A549 (cell line): ENCODE measurements around the gene SLC12A8. TPM values are rescaled to one million over a fixed set of nuclear protein-coding genes. Genes with fewer than 3 reads are reported as not detected.

Experiments
- ATAC-seq, 2 experiments: fragments of 200-7000 bp in 1 of 2; fragments of >200 bp in 1 of 2; cut with Nextera tagmentation in 1 of 2; cut with Tn5 transposase in 1 of 2; 3 replicates each; pipeline versions ENCODE4 v1.8.0 to v1.9.1; 2018 to 2020; ENCODE audit warnings: mild to moderate bottlenecking in 1 of 2, moderate library complexity in 1 of 2
- CTCF ChIA-PET: fragments of 300-600 bp; sonication (Branson Sonifier 250); formaldehyde crosslinking; extraction: SDS; loops from one replicate; lab custom pipeline; 2021; ENCODE audit warnings: antibody characterized with exemption, inconsistent platforms; lab: Yijun Ruan, JAX
- POLR2A ChIA-PET: fragments of 350-600 bp; formaldehyde crosslinking; extraction: SDS; loops from one replicate; lab custom pipeline; 2021; ENCODE audit warnings: antibody characterized with exemption, inconsistent platforms; lab: Yijun Ruan, JAX
- DNase-seq, 2 experiments: peaks; one replicate each; pipeline versions ENCODE4 v3.0.0 to v3.0.0-alpha.2; 2011 to 2016; ENCODE audit warnings: low read depth in 1 of 2, low spot score in 1 of 2
- FAIRE-seq: peaks from 2 replicates; lab custom pipeline; 2011; peaks lifted over from hg19 to GRCh38; lab: Jason Lieb, UNC
- H3K27ac ChIP-seq, 2 experiments: fragments of >200 bp; sonication (Bioruptor Twin); formaldehyde crosslinking; 3 replicates each; pipeline ENCODE4 v1.5.1; 2016 to 2017
- H3K4me1 ChIP-seq: fragments of >200 bp; sonication (Bioruptor Twin); formaldehyde crosslinking; 3 replicates; pipeline ENCODE4 v1.6.1; 2016
- H3K4me2 ChIP-seq: fragments of >200 bp; sonication (Bioruptor Twin); formaldehyde crosslinking; 3 replicates; pipeline ENCODE4 v1.6.1; 2016
- H3K4me3 ChIP-seq: fragments of >200 bp; sonication (Bioruptor Twin); formaldehyde crosslinking; 3 replicates; pipeline ENCODE4 v1.5.1; 2016
- H3K9me3 ChIP-seq: fragments of >200 bp; sonication (Bioruptor Twin); formaldehyde crosslinking; 3 replicates; pipeline ENCODE4 v1.6.1; 2016
- BHLHE40 ChIP-seq: IDR thresholded peaks from 2 replicates; pipeline ENCODE4 v1.6.1; 2012; ENCODE audit warnings: low read depth, low read length, inconsistent platforms
- CEBPB ChIP-seq, 2 experiments: fragments of >200 bp in 1 of 2; sonication (Bioruptor Twin) in 1 of 2; formaldehyde crosslinking in 1 of 2; IDR thresholded peaks; 2 replicates each; pipeline ENCODE4 v1.6.1; 2012 to 2016
- CHD4 ChIP-seq: fragments of 200-600 bp; sonication (generic); IDR thresholded peaks from 2 replicates; pipeline ENCODE4 v1.6.1; 2016; ENCODE audit warnings: antibody characterized with exemption, mild to moderate bottlenecking, borderline replicate concordance
- EHF ChIP-seq: fragments of 250-450 bp; sonication (Bioruptor Pico); IDR thresholded peaks from 2 replicates; pipeline ENCODE4 v1.5.0; 2020; ENCODE audit warnings: mild to moderate bottlenecking
- EHMT2 ChIP-seq: fragments of 200-600 bp; sonication (generic); IDR thresholded peaks from 2 replicates; pipeline ENCODE4 v1.6.1; 2016; ENCODE audit warnings: antibody characterized with exemption, low read depth, mild to moderate bottlenecking, moderate library complexity
- EP300 ChIP-seq, 2 experiments: fragments of >200 bp; sonication (Bioruptor Twin); formaldehyde crosslinking; IDR thresholded peaks; 2 replicates in 1 of 2; 3 replicates in 1 of 2; pipeline ENCODE4 v1.6.1; 2016 to 2017
- FOXS1 ChIP-seq: fragments of 250-450 bp; sonication (Bioruptor Pico); IDR thresholded peaks from 2 replicates; pipeline ENCODE4 v1.5.0; 2020; ENCODE audit warnings: mild to moderate bottlenecking, moderate library complexity
- HEYL ChIP-seq: fragments of 250-450 bp; sonication (Bioruptor Pico); IDR thresholded peaks from 2 replicates; pipeline ENCODE4 v1.8.0; 2021; ENCODE audit warnings: mild to moderate bottlenecking, moderate library complexity
- HOXB13 ChIP-seq: fragments of 250-450 bp; sonication (Bioruptor Pico); IDR thresholded peaks from 2 replicates; pipeline ENCODE4 v1.5.0; 2020; ENCODE audit warnings: low read depth, mild to moderate bottlenecking, moderate library complexity
- KDM1A ChIP-seq: fragments of 200-600 bp; sonication (generic); IDR thresholded peaks from 2 replicates; pipeline ENCODE4 v1.6.1; 2016; ENCODE audit warnings: low read depth, mild to moderate bottlenecking
- MAFK ChIP-seq: fragments of 450-650 bp; IDR thresholded peaks from 2 replicates; pipeline ENCODE4 v1.6.1; 2014; ENCODE audit not compliant: partially characterized antibody
- MAZ ChIP-seq: fragments of 150-350 bp; IDR thresholded peaks from 2 replicates; pipeline ENCODE4 v1.6.1; 2014; ENCODE audit warnings: antibody characterized with exemption, low read depth, low read length, borderline replicate concordance
- MYC ChIP-seq: IDR thresholded peaks from 2 replicates; pipeline ENCODE4 v1.6.1; 2012; ENCODE audit warnings: mild to moderate bottlenecking, inconsistent platforms, low read length, improper control_type of control experiment, borderline replicate concordance
- NFE2L2 ChIP-seq: fragments of 150-350 bp; conservative IDR thresholded peaks from 2 replicates; pipeline ENCODE4 v1.6.1; 2014; ENCODE audit warnings: low read length
- NPAS2 ChIP-seq: fragments of 250-450 bp; sonication (Bioruptor Pico); IDR thresholded peaks from 2 replicates; pipeline ENCODE4 v1.8.0; 2022; ENCODE audit warnings: mild to moderate bottlenecking, moderate library complexity, borderline replicate concordance
- NR3C1 ChIP-seq: fragments of >200 bp; sonication (Bioruptor Twin); formaldehyde crosslinking; IDR thresholded peaks from 3 replicates; pipeline ENCODE4 v1.6.1; 2017
- PHF8 ChIP-seq: fragments of 200-600 bp; sonication (generic); IDR thresholded peaks from 2 replicates; pipeline ENCODE4 v1.6.1; 2016; ENCODE audit warnings: low read depth, mild to moderate bottlenecking, antibody characterized with exemption, moderate library complexity, borderline replicate concordance
- POLR2AphosphoS2 ChIP-seq: conservative IDR thresholded peaks from 2 replicates; pipeline ENCODE4 v1.6.1; 2012; ENCODE audit warnings: low read length, improper control_type of control experiment, inconsistent platforms
- RAD21 ChIP-seq, 2 experiments: fragments of >200 bp in 1 of 2; sonication (Bioruptor Twin) in 1 of 2; formaldehyde crosslinking in 1 of 2; IDR thresholded peaks in 1 of 2; conservative IDR thresholded peaks in 1 of 2; 2 replicates in 1 of 2; 3 replicates in 1 of 2; pipeline ENCODE4 v1.6.1; 2012 to 2018; ENCODE audit warnings: inconsistent platforms in 1 of 2
- RARB ChIP-seq: fragments of 250-450 bp; sonication (Bioruptor Pico); IDR thresholded peaks from 2 replicates; pipeline ENCODE4 v1.8.0; 2021; ENCODE audit warnings: mild to moderate bottlenecking, moderate library complexity
- RFX5 ChIP-seq: fragments of 450-650 bp; IDR thresholded peaks from 2 replicates; pipeline ENCODE4 v1.7.1; 2014; ENCODE audit warnings: antibody characterized with exemption, mild to moderate bottlenecking, moderate library complexity
- SMC3 ChIP-seq: fragments of >200 bp; sonication (Bioruptor Twin); formaldehyde crosslinking; IDR thresholded peaks from 3 replicates; pipeline ENCODE4 v1.6.1; 2018; ENCODE audit warnings: inconsistent platforms
- TP53 ChIP-seq: fragments of 250-450 bp; sonication (Bioruptor Pico); IDR thresholded peaks from 2 replicates; pipeline ENCODE4 v1.5.0; 2021; ENCODE audit warnings: mild to moderate bottlenecking, moderate library complexity
- ZNF302 ChIP-seq: fragments of 250-450 bp; sonication (Bioruptor Pico); IDR thresholded peaks from 2 replicates; pipeline ENCODE4 v1.9.0; 2021; ENCODE audit warnings: inconsistent platforms, mild to moderate bottlenecking, moderate library complexity
- ZSCAN20 ChIP-seq: fragments of 250-450 bp; sonication (Bioruptor Pico); IDR thresholded peaks from 2 replicates; pipeline ENCODE4 v1.8.0; 2022; ENCODE audit warnings: mild to moderate bottlenecking, moderate library complexity
- WGBS: methylation state at CpG from one replicate; pipeline ENCODE4 v1.1.6; 2017; ENCODE audit errors: missing lambda C conversion rate; 5-methylcytosine and 5-hydroxymethylcytosine counted together
- polyA plus RNA-seq, 4 experiments: library from polyadenylated mRNA; depleted of rRNA in 3 of 4; stranded (reverse); fragments of >200 nt; fragmentation: RNase III in 1 of 4; extraction: RNeasy Plus Mini Kit Qiagen cat#74134 plus additional on column Dnase treatment in 1 of 4; gene quantifications; 2 replicates in 3 of 4; 3 replicates in 1 of 4; pipeline ENCODE4 v1.2.3, GENCODE V29; 2011 to 2017
- TF ChIP-seq, protein P1 (sequence below): fragments of 250-450 bp; sonication (Bioruptor Pico); IDR thresholded peaks from 2 replicates; pipeline ENCODE4 v1.5.0; 2021; ENCODE audit warnings: mild to moderate bottlenecking, moderate library complexity, borderline replicate concordance
- TF ChIP-seq, protein P2 (sequence below): fragments of 150-350 bp; IDR thresholded peaks from 2 replicates; pipeline ENCODE4 v1.6.1; 2014; ENCODE audit warnings: low read depth, mild to moderate bottlenecking, low read length
- TF ChIP-seq, protein P3 (sequence below): fragments of >200 bp; sonication (Bioruptor Twin); formaldehyde crosslinking; IDR thresholded peaks from 3 replicates; pipeline ENCODE4 v1.6.1; 2016

The SLC12A8 gene
- polyA plus RNA-seq, 2 of the 4 experiments (the other 2 are of a cell fraction) = 1.1 to 4.2 TPM

DNA sequence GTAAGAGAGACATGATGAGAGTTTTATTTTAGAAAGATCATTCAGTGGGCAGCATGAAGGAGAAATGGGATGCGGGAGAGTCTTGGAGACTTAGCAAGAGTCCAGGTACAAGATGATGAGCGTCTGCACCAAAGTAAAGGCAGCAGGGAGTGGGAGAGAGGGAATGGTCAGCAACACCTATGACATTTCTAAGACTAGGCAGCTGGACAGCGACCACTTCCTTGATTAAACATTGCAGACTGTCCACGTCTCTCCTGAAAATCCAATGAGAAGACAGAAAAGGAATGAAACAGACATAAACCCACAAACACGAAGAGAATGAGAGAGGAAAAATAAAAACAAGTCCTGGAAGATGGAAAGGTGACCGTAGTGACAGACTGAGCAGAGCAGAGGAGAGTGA lies 110.1 kb downstream of the SLC12A8 start:
- H3K4me3 ChIP-seq = no peak overlapping the region
- TF ChIP-seq MAZ (no peak), EHF (CRISPR knock-in tag) (no peak), HEYL (no peak), SMC3 (no peak), CEBPB (IDR thresholded peaks at IDR 0.05) (no peak), PHF8 (no peak), NFE2L2 (no peak), RARB (no peak), FOXS1 (no peak), TP53 (no peak), NR3C1 (no peak), EP300 (IDR thresholded peaks at IDR 0.05) (no peak), MYC (no peak), KDM1A (no peak), CHD4 (no peak), ZSCAN20 (CRISPR knock-in tag) (no peak)
- TF ChIP-seq, protein P1, sequence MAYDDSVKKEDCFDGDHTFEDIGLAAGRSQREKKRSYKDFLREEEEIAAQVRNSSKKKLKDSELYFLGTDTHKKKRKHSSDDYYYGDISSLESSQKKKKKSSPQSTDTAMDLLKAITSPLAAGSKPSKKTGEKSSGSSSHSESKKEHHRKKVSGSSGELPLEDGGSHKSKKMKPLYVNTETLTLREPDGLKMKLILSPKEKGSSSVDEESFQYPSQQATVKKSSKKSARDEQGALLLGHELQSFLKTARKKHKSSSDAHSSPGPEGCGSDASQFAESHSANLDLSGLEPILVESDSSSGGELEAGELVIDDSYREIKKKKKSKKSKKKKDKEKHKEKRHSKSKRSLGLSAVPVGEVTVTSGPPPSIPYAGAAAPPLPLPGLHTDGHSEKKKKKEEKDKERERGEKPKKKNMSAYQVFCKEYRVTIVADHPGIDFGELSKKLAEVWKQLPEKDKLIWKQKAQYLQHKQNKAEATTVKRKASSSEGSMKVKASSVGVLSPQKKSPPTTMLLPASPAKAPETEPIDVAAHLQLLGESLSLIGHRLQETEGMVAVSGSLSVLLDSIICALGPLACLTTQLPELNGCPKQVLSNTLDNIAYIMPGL (CRISPR knock-in tag) = no peak
- TF ChIP-seq, protein P2, sequence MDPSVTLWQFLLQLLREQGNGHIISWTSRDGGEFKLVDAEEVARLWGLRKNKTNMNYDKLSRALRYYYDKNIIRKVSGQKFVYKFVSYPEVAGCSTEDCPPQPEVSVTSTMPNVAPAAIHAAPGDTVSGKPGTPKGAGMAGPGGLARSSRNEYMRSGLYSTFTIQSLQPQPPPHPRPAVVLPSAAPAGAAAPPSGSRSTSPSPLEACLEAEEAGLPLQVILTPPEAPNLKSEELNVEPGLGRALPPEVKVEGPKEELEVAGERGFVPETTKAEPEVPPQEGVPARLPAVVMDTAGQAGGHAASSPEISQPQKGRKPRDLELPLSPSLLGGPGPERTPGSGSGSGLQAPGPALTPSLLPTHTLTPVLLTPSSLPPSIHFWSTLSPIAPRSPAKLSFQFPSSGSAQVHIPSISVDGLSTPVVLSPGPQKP = no peak
- H3K4me2 ChIP-seq = no peak overlapping the region
- no peaks in the 10 kb centered on the region; the same call in 1 of the 3 replicates for H3K9me3 ChIP-seq
- WGBS = 77% methylated on average over 6 of the region's 6 CpGs
- H3K4me1 ChIP-seq = peaks cover 3% of the 10 kb centered on the region; the same call in 2 of the 3 replicates
- no peak for FAIRE-seq
- H3K27ac ChIP-seq = no peak overlapping the region; a peak in 1 of 6 replicates
- CTCF ChIA-PET = no interaction called here
- POLR2A ChIA-PET = no interaction called here
- no peak for DNase-seq
- no peak for ATAC-seq

DNA sequence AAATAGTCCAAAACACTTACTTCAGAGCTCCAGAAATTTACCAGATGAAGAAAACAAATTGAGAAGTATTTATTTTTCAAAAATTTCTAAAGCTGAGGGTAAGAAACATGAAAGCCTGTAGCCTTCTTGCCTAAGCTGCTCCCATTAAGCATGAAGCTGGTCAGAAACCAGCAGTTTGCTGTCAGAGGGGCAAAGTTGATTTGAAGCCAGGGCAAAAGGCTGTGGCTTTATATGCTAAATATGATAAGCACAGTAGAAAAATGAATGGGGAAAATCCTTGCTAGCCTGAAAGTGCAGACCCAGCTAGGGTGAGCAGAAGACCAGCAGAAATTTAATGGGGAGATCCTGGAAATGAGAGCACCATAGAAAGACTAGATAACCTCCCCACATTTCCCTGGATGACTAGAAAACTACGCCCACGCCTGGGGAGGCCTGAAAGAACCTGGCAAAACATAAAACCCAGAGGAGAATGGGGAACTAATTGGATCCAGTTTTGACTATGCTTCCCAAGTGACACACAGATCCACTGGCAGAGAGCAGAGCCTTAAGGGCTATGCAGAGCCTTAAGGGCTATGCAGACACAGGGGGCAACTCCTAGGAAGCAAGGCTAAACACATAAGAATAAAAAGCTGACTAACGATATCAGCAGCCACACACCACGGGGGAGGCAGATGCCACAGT lies 113.8 kb downstream of the SLC12A8 start:
- Histone ChIP-seq H3K4me1 (no peaks in the 10 kb centered on the region), H3K9me3 (no peaks in the 10 kb centered on the region), H3K27ac (no peak overlapping the region), H3K4me2 (no peak overlapping the region), H3K4me3 (no peak overlapping the region)
- ChIA-PET POLR2A (no interaction called here), CTCF (no interaction called here)
- TF ChIP-seq CHD4 (no peak), NPAS2 (CRISPR knock-in tag) (no peak), RFX5 (no peak), MAFK (no peak), EHMT2 (no peak), RAD21 (conservative IDR thresholded peaks at IDR 0.05 in 1 of 2, IDR thresholded peaks at IDR 0.05 in 1 of 2) (no peak), POLR2AphosphoS2 (no peak), ZNF302 (CRISPR knock-in tag) (no peak), BHLHE40 (no peak), NR3C1 (no peak), HOXB13 (no peak)
- TF ChIP-seq, protein P1 (CRISPR knock-in tag) = no peak
- TF ChIP-seq, protein P3, sequence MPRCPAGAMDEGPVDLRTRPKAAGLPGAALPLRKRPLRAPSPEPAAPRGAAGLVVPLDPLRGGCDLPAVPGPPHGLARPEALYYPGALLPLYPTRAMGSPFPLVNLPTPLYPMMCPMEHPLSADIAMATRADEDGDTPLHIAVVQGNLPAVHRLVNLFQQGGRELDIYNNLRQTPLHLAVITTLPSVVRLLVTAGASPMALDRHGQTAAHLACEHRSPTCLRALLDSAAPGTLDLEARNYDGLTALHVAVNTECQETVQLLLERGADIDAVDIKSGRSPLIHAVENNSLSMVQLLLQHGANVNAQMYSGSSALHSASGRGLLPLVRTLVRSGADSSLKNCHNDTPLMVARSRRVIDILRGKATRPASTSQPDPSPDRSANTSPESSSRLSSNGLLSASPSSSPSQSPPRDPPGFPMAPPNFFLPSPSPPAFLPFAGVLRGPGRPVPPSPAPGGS = no peak
- DNase-seq (no peak), FAIRE-seq (no peak), ATAC-seq (no peak)
- WGBS = 86% methylated on average over 4 of the region's 4 CpGs
